Measurements from ENCODE around the gene HNRNPUL1. TPM values are rescaled to one million over a fixed set of nuclear protein-coding genes. Genes with fewer than 3 reads are reported as not detected.
A peak's percentile ranks its signal among the peaks of the same experiment; 100 is the strongest.

HNRNPUL1 gene
- total and polyA plus RNA-seq, 11 donors = 64.2 to 138 (median 114) TPM

- H3K27me3 ChIP-seq = no peaks in the 10 kb centered on the region
- TF ChIP-seq POLR2A (IDR thresholded peaks at IDR 0.05) = no peak
- no peak for TF ChIP-seq CTCF (IDR thresholded peaks at IDR 0.05)
- intact Hi-C loops (cut with DNase I) = loop anchor here in 9 of 10 donors (1.0 to 10.0 kb wide), 12 partner anchors 33 to 602 kb away; partner anchors contain the start of genes DMAC2 (in 1 of the 9) and TGFB1 (in 1 of the 9)
- peak overlapping the region; percentile 91 to 100 (median 99) for H3K27ac ChIP-seq
- peaks cover 3 to 36% (median 29%) of the 10 kb centered on the region in 12 donors for H3K4me1 ChIP-seq
- DNase-seq (peak in 4 of 5 donors; percentile 58 to 67 (median 62)), ATAC-seq (peak in 2 of 4 donors; percentile 0 to 5)
- 0 to 3% (median 1%) methylated on average over 22 to 75 of the region's 75 CpGs for WGBS, 4 donors
- peak overlapping the region; percentile 71 to 99 (median 92) for H3K4me3 ChIP-seq
- no peaks in the 10 kb centered on the region for H3K9me3 ChIP-seq
- H3K36me3 ChIP-seq = peaks cover 3 to 29% (median 24%) of the 10 kb centered on the region in 9 donors
Observed at GRCh38 chr19:41264581-41265394, 616 bp downstream of the HNRNPUL1 start.

GRCh38 chr19:41265395-41266153 lies 1.4 kb downstream of the HNRNPUL1 start:
- no peaks in the 10 kb centered on the region for H3K27me3 ChIP-seq
- no peak for DNase-seq
- peak overlapping the region; percentile 91 to 100 (median 99) for H3K27ac ChIP-seq
- H3K9me3 ChIP-seq = no peaks in the 10 kb centered on the region
- no peak for ATAC-seq
- peaks cover 3 to 36% (median 29%) of the 10 kb centered on the region in 12 donors for H3K4me1 ChIP-seq
- 10 to 12% (median 11%) methylated on average over 17 of the region's 17 CpGs for WGBS, 4 donors
- TF ChIP-seq POLR2A (IDR thresholded peaks at IDR 0.05) (no peak), CTCF (IDR thresholded peaks at IDR 0.05) (no peak)
- H3K4me3 ChIP-seq = peak overlapping the region; percentile 71 to 99 (median 92)
- intact Hi-C loops (cut with DNase I) = loop anchor here in 5 of 10 donors (2.0 to 10.0 kb wide), 4 partner anchors 33 to 601 kb away; no protein-coding TSS in a partner anchor
- H3K36me3 ChIP-seq = peaks cover 3 to 37% (median 30%) of the 10 kb centered on the region in 9 donors

GRCh38 chr19:41269055-41269454 lies 4.9 kb downstream of the HNRNPUL1 start:
- no peak overlapping the region for H3K4me3 ChIP-seq
- intact Hi-C loops (cut with DNase I) = loop anchor here in 3 of 10 donors (5.0 to 10.0 kb wide), 2 partner anchors 38 to 604 kb away; no protein-coding TSS in a partner anchor
- peaks cover 3 to 29% (median 24%) of the 10 kb centered on the region in 12 donors for H3K4me1 ChIP-seq
- 87 to 98% (median 97%) methylated on average over 2 of the region's 2 CpGs for WGBS, 4 donors
- H3K27ac ChIP-seq = no peak overlapping the region
- H3K9me3 ChIP-seq = no peaks in the 10 kb centered on the region
- DNase-seq (no peak), ATAC-seq (no peak)
- TF ChIP-seq POLR2A (IDR thresholded peaks at IDR 0.05) (no peak), CTCF (IDR thresholded peaks at IDR 0.05) (no peak)
- H3K36me3 ChIP-seq = peaks cover 3 to 71% (median 65%) of the 10 kb centered on the region in 9 donors
- no peaks in the 10 kb centered on the region for H3K27me3 ChIP-seq
